Measurements from ENCODE around the gene C5orf34.
A peak's percentile ranks its signal among the peaks of the same experiment; 100 is the strongest.
"Not testable (repeated sequence)": the region's sequence is repeated elsewhere in the genome, so short reads cannot be mapped to it uniquely, and the experiment has no call there.

Gene C5orf34, protein sequence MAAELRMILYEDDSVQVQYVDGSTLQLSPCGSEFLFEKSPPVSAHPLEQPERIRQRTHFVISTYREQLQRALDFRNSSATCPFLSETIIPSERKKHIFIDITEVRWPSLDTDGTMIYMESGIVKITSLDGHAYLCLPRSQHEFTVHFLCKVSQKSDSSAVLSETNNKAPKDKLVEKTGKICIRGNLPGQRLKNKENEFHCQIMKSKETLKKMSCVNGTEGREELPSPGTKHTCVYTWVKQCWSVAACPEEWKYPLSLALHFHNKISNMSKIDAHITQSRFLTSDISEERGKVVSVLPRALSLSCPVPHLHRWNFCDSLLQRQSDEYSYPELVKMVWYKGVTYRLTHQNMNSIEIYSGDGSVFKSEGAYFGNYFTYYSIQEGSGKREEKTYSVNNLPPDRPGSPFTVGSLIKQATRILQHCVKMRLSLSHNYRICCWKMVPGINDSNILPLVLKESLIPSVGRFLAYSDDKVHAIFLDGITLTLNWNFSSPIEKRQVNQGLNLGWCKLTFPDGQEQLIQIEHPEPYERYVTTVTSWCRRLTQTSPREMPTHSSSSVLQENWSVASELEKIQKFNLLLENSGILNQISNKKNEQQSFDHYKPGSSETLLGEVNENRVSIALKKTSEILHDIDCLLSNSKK

GRCh38 chr5:43514816-43515677 is at the start of gene C5orf34:
TSS of gene C5orf34 (minus strand) at chr5:43515148. CDS start at chr5:43509339, 5,809 bp downstream.
- DNase-seq, result peak; percentile 92 to 94

- no peak for DNase-seq
These were observed 49.4 kb upstream of the C5orf34 start for GRCh38 chr5:43564289-43564850.

GRCh38 chr5:43563321-43563720 is 48.4 kb upstream of the C5orf34 start:
- DNase-seq, result no peak

DNA sequence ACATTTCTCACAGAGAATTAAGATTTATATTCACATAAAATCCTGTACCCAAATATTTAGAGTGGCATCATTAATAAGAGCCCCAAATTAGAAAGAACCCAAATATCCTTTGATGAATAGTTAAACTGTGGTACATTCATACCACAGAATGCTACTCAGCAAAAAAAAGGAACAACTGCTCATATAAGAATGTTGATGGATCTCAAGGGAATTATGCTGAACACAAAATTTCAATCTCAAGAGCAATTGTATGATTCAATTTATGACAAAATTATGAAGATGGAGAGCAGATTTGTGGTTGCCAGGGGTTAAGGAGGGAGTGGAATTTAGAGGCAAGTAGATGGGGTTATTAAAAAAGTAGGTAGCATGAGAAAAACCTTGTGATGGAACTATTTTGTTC is 46.4 kb upstream of the C5orf34 start:
- DNase-seq, result no peak

- DNase-seq, result no peak
These were observed 45.2 kb upstream of the C5orf34 start for GRCh38 chr5:43560128-43560527.

DNA sequence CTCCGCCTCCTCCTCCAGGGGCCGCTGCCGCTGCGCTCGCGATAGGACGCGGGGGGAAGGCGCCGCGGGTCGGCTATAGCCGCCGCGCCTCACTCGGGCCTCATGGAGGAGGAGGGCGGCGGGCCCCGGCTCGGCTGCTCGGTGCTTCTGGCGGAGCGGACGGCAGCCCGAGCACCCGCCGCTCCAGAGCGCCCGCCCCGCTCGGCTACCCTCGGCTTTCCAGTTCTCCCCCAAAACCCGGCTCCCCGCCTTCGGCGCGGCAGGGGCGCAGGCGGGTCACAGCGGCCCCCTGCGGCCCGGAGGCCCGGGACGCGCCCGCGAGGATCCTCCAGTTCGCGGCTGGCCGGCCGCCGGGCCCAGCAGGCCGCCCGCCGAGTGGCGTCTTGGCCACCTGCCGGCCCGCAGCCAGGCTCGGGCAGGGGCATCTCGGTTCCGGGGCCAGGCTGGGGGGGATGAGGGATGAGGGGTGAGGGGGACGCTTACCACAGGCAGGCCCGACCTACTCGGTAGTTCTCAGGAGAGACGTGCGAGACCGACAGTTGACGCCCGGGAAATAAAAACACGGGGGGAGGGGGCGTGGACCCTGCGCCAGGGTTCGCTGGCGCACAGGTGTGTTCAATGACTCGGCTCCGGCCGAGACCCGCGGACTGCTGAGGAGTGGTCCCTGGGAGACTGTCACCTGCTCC is 42.1 kb upstream of the C5orf34 start, which contains the start of gene PAIP1:
Gene PAIP1, minus strand, starts transcription at position 221 of the 686 bp plus-strand sequence. CDS start 231 bp downstream, outside the sequence.
- peak; percentile 85 to 90 for DNase-seq

DNA sequence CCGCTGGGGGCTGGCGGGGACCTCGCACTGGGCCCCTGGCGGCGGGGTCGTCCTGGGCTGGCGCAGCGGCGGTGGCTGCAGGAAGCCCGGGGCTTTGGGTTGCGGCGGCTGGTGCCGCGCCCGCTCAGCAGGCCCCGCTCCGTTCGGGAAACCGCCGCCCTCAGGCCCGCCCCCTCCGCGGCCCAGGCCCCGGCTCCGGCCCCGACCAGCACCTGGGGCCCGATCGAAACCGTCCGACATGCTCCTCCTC is 41.6 kb upstream of the C5orf34 start:
- DNase-seq, result not testable (repeated sequence)

GRCh38 chr5:43555895-43556606 is 41.1 kb upstream of the C5orf34 start:
- peak; percentile 45 to 65 for DNase-seq

DNA sequence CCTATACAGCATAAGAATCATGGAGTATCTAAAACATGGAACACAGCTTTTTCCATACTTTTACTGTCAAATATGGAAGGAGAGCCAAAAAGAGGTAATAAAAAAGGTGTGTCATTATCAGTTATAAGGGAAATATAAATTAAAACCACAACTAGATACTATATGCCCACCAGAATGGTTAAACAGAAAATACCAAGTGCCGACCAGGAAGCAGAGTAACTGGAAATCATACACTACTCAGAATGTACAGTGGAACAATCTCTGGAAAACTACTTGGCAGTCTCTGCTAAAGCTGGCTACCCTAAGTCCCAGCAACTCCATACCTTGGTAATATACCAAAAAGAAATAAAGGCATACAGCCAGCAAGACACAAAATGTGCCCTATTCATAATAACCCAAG is 39.5 kb upstream of the C5orf34 start:
- DNase-seq, result no peak

DNA sequence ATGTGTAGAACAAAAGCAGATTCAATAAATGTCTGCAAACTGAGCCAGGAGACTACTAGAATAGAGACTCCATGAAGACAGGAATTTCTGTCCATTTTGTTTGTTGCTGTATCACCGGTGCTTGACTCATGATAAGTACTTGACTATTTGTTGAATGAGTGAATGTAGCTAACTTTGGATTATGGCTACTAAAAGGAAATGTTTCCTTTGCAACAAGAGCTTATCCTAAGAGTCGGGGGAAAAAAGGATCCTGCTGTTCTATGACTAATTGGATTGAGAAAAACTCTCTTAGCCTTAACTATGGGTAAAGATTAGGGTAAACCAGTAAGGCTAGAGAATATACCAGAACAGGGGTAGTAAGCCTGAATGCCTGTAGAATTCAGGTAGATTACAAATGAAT is 38.4 kb upstream of the C5orf34 start:
- DNase-seq, result no peak

GRCh38 chr5:43551731-43552130 is 36.8 kb upstream of the C5orf34 start:
- no peak for DNase-seq

DNA sequence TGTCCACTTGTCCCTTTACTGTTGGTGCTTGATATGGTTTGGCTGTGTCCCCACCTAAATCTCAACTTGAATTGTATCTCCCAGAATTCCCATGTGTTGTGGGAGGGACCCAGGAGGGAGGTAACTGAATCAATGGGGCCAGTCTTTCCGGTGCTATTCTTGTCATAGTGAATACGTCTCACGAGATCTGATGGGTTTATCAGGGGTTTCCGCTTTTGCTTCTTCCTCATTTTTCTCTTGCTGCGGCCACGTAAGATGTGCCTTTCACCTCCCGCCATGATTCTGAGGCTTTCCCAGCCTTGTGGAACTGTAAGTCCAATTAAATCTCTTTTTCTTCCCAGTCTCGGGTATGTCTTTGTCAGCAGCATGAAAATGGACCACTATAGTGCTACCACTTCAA is 34.3 kb upstream of the C5orf34 start:
- DNase-seq, result not testable (repeated sequence)

GRCh38 chr5:43548358-43548757 is 33.4 kb upstream of the C5orf34 start:
- no peak for DNase-seq

- no peak for DNase-seq
These were observed 32.6 kb upstream of the C5orf34 start for GRCh38 chr5:43547532-43547931.

- DNase-seq, result no peak
These were observed 28.5 kb upstream of the C5orf34 start for GRCh38 chr5:43543434-43543833.

- no peak for DNase-seq
These were observed 25.8 kb upstream of the C5orf34 start for GRCh38 chr5:43540746-43541145.

DNA sequence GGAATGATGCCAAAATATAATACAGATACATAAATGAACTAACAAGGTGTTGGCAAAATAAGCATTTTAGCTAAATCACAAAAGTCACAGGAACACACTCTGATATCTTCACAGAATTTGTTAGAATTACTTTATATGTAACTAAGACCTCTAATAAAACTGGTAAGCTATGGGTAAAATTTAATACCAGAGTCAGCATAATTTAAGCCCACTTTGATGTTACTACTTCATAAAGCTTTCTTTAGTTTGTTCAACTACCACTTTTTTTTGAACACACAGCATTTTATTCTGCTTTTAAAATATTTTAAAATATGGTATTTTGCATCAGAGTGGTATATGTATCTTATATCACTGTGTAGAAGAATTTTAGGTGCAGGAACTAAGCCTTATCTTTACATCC is 22.0 kb upstream of the C5orf34 start:
- DNase-seq, result no peak

DNA sequence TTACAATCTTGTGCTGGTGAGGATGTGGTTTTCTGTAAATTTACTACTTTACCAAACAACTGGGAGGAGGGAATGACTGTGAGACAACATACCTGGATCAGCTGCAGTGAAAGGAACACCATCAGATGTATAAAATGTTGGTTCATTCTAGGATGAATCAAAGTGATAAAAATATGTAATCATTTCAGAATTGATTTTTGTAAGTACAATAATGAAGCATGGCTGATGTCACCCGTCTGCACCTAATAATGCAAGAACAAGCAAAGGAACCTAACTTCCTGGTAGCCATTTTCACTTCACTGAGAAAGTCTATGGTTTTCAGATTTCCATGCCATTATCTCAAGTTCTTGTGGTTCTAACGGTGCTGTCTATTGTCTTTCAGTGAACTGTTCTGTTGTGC is 18.7 kb upstream of the C5orf34 start:
- no peak for DNase-seq

DNA sequence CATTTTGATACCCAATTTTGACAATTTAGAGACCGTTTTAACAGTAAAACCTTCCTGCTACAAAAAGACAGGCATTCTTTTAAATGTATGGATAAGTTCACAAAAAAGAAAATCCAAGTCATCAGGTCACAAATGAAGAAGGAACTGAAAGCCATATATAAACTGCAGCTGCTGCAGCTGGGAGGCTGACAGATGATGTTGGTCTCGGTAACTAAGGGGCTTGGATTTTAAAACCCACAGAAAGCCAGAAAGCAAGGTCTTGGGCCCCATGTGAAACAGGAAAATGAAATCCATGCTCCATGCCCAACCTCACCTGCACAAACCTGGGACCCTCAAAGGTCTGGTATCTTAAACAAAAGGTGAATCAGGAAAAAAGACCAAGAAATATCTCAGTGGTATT is 15.7 kb upstream of the C5orf34 start:
- DNase-seq, result no peak

DNA sequence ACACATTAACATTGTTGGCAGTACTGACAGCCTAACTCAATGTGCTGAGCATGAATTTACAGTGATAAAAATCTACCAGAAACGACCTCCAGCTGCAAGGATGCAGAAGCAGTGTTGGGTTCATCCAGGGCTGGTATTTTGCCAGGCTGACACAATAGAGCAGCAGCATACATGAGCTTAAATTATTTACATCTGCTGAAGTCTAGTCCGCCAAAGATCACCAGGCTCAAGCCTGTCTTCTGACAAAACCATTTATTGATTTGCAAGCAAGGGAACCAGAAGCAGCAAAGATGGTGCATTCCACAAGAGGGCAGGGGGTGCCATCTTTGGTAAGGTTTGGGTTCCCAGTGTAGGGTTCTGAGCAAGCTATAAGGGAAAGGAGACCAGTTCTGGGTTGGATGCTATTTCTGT is 8.7 kb upstream of the C5orf34 start:
- no peak for DNase-seq

- no peak for DNase-seq
These were observed 5.7 kb upstream of the C5orf34 start for GRCh38 chr5:43520615-43521014.

DNA sequence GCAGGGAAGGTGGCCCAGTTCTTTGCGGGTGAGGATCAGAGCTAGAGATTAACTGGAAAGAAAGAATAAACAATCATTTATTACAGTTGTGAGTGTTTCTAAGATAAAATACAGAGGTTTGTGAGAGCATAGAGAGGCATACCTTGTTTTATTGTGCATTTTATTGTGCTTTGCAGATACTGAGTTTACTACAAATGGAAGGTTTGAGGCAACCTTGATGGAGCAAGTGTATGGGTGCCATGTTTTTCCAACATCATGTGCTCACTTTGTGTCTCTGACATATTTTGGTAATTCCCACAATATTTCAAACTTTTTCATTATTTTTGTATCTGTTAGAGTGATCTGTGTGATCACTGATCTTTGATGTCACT is 715 bp upstream of the C5orf34 start:
- DNase-seq, result no peak

Measured in CD4-positive, alpha-beta T cell treated with Interferon alpha-2 for 1 hour (primary cell).